WTC11 (cell line): ENCODE data around the gene LNX2. TPM values are rescaled to one million over a fixed set of nuclear protein-coding genes. Genes with fewer than 3 reads are reported as not detected.

Experiments used
- ATAC-seq: fragments of 200-7000 bp; cut with Tn5 transposase; 2 replicates; pipeline ENCODE4 v1.10.0; 2021; ENCODE audit warnings: mild to moderate bottlenecking, moderate library complexity
- CTCF ChIA-PET: fragments of 300-600 bp; sonication (Branson Sonifier 250); formaldehyde crosslinking; loops from one replicate; lab custom pipeline; 2021; ENCODE audit warnings: antibody characterized with exemption; lab: Charles Lee
- POLR2A ChIA-PET: fragments of 350-600 bp; sonication (Branson Sonifier 250); formaldehyde crosslinking; loops from one replicate; lab custom pipeline; 2021; ENCODE audit warnings: antibody characterized with exemption; lab: Charles Lee
- DNase-seq: peaks from one replicate; pipeline ENCODE4 v3.0.0; 2021; ENCODE audit warnings: low spot score
- H3K27ac Mint-ChIP-seq: 2 replicates; pipeline ENCODE4 v1.8.0; 2021; ENCODE audit warnings: mixed read lengths
- H3K27me3 Mint-ChIP-seq: 2 replicates; pipeline ENCODE4 v1.8.0; 2021; ENCODE audit warnings: low read depth, mild to moderate bottlenecking, moderate library complexity, mixed read lengths
- H3K36me3 Mint-ChIP-seq: 2 replicates; pipeline ENCODE4 v1.8.0; 2021; ENCODE audit warnings: mixed read lengths
- H3K4me1 Mint-ChIP-seq: 2 replicates; pipeline ENCODE4 v1.8.0; 2022; ENCODE audit warnings: mixed read lengths
- H3K4me3 Mint-ChIP-seq: 2 replicates; pipeline ENCODE4 v1.8.0; 2021; ENCODE audit warnings: mild to moderate bottlenecking, moderate library complexity, mixed read lengths
- H3K9me3 Mint-ChIP-seq: 2 replicates; pipeline ENCODE4 v1.8.0; 2021; ENCODE audit warnings: mixed read lengths
- AR ChIP-seq: fragments of 250-450 bp; sonication (Bioruptor Pico); IDR thresholded peaks from 2 replicates; pipeline ENCODE4 v1.9.0; 2021; ENCODE audit warnings: mild to moderate bottlenecking
- CBFB ChIP-seq: sonication (generic); formaldehyde crosslinking; IDR thresholded peaks from 2 replicates; pipeline ENCODE4 v1.8.1; 2022; ENCODE audit warnings: mild to moderate bottlenecking, low read depth, missing genetic modification reagents
- CREM ChIP-seq: sonication (generic); formaldehyde crosslinking; IDR thresholded peaks from 2 replicates; pipeline ENCODE4 v1.8.1; 2022; ENCODE audit warnings: mild to moderate bottlenecking, missing genetic modification reagents, moderate library complexity
- E2F4 ChIP-seq: sonication (generic); formaldehyde crosslinking; IDR thresholded peaks from 2 replicates; pipeline ENCODE4 v1.8.1; 2022; ENCODE audit warnings: low read depth, mild to moderate bottlenecking, moderate library complexity, missing genetic modification reagents, borderline replicate concordance
- GRHL2 ChIP-seq: fragments of 250-450 bp; sonication (Bioruptor Pico); IDR thresholded peaks from 2 replicates; pipeline ENCODE4 v1.8.0; 2022; ENCODE audit warnings: mild to moderate bottlenecking, moderate library complexity; ENCODE audit not compliant: insufficient replicate concordance, severe bottlenecking
- HMGA2 ChIP-seq: fragments of 250-450 bp; sonication (Bioruptor Pico); IDR thresholded peaks from 2 replicates; pipeline ENCODE4 v1.4.0; 2021; ENCODE audit warnings: mild to moderate bottlenecking, moderate library complexity
- MAX ChIP-seq: sonication (generic); formaldehyde crosslinking; IDR thresholded peaks from 2 replicates; pipeline ENCODE4 v1.8.0; 2022; ENCODE audit warnings: mild to moderate bottlenecking, missing genetic modification reagents
- NFYB ChIP-seq: sonication (generic); formaldehyde crosslinking; conservative IDR thresholded peaks from 2 replicates; pipeline ENCODE4 v1.8.0; 2022; ENCODE audit warnings: low read depth, missing genetic modification reagents
- NR1H2 ChIP-seq: sonication (generic); formaldehyde crosslinking; IDR thresholded peaks from 2 replicates; pipeline ENCODE4 v1.9.0; 2021; ENCODE audit warnings: mild to moderate bottlenecking, moderate library complexity, missing genetic modification reagents
- NR2C2 ChIP-seq: sonication (generic); formaldehyde crosslinking; IDR thresholded peaks from 2 replicates; pipeline ENCODE4 v1.8.0; 2022; ENCODE audit warnings: mild to moderate bottlenecking, missing genetic modification reagents
- RELA ChIP-seq: sonication (generic); formaldehyde crosslinking; IDR thresholded peaks from 2 replicates; pipeline ENCODE4 v1.8.1; 2022; ENCODE audit warnings: missing genetic modification reagents, mild to moderate bottlenecking, borderline replicate concordance
- SMAD4 ChIP-seq: sonication (generic); formaldehyde crosslinking; IDR thresholded peaks from 2 replicates; pipeline ENCODE4 v1.8.0; 2022; ENCODE audit warnings: mild to moderate bottlenecking, missing genetic modification reagents
- TEAD4 ChIP-seq: sonication (generic); formaldehyde crosslinking; IDR thresholded peaks from 2 replicates; pipeline ENCODE4 v1.8.0; 2022; ENCODE audit warnings: mild to moderate bottlenecking, missing genetic modification reagents
- ZBTB43 ChIP-seq: sonication (generic); formaldehyde crosslinking; IDR thresholded peaks from 2 replicates; pipeline ENCODE4 v1.8.1; 2023; ENCODE audit warnings: mild to moderate bottlenecking, missing genetic modification reagents
- ZMAT4 ChIP-seq: fragments of 250-450 bp; sonication (Bioruptor Pico); IDR thresholded peaks from 2 replicates; pipeline ENCODE4 v1.9.0; 2021; ENCODE audit warnings: mild to moderate bottlenecking
- ZNF121 ChIP-seq: sonication (generic); formaldehyde crosslinking; IDR thresholded peaks from 2 replicates; pipeline ENCODE4 v1.8.0; 2023; ENCODE audit warnings: missing genetic modification reagents
- ZNF281 ChIP-seq: sonication (generic); formaldehyde crosslinking; IDR thresholded peaks from 2 replicates; pipeline ENCODE4 v1.8.0; 2023; ENCODE audit warnings: mild to moderate bottlenecking, missing genetic modification reagents
- ZNF423 ChIP-seq: fragments of 250-450 bp; sonication (Bioruptor Pico); IDR thresholded peaks from 2 replicates; pipeline ENCODE4 v2.1.2; 2022; ENCODE audit warnings: mild to moderate bottlenecking, moderate library complexity
- ZNF532 ChIP-seq: fragments of 250-450 bp; sonication (Bioruptor Pico); IDR thresholded peaks from 2 replicates; pipeline ENCODE4 v1.9.0; 2021; ENCODE audit warnings: mild to moderate bottlenecking, borderline replicate concordance
- ZNF671 ChIP-seq: fragments of 250-450 bp; sonication (Bioruptor Pico); IDR thresholded peaks from 2 replicates; pipeline ENCODE4 v1.8.0; 2021; ENCODE audit warnings: mild to moderate bottlenecking
- total RNA-seq: library from RNA; stranded (reverse); gene quantifications from 3 replicates; pipeline ENCODE4 v1.2.3, GENCODE V29; 2021

LNX2 gene
- total RNA-seq, 1 experiment from 2014 or later, result 10.1 TPM

GRCh38 chr13:27662738-27663470 lies 42.6 kb upstream of the LNX2 start:
- CTCF ChIA-PET, result interaction anchor here (0.7 to 3.7 kb wide), 2 partner anchors 130 to 163 kb away, joined by 3 to 24 read pairs; no protein-coding TSS in a partner anchor
- Mint-ChIP-seq H3K27me3 (no peaks in the 10 kb centered on the region), H3K4me1 (peaks cover 14% of the 10 kb centered on the region), H3K9me3 (no peaks in the 10 kb centered on the region), H3K27ac (no peak overlapping the region), H3K36me3 (peaks cover 7% of the 10 kb centered on the region; the same call in 1 of the 2 replicates), H3K4me3 (no peak overlapping the region)
- TF ChIP-seq ZNF423 (CRISPR knock-in tag) (no peak), NR2C2 (no peak), HMGA2 (CRISPR knock-in tag) (no peak), NFYB (CRISPR knock-in tag) (no peak), MAX (CRISPR knock-in tag) (no peak), ZNF121 (CRISPR knock-in tag) (no peak), NR1H2 (CRISPR knock-in tag) (no peak), E2F4 (CRISPR knock-in tag) (no peak), GRHL2 (CRISPR knock-in tag) (no peak), ZMAT4 (CRISPR knock-in tag) (no peak), CBFB (CRISPR knock-in tag) (no peak), ZNF281 (CRISPR knock-in tag) (no peak), RELA (CRISPR knock-in tag) (no peak), SMAD4 (no peak)
- no peak for DNase-seq
- POLR2A ChIA-PET, result no interaction called here
- no peak for ATAC-seq

GRCh38 chr13:27661017-27661416 lies 40.7 kb upstream of the LNX2 start:
- H3K27ac Mint-ChIP-seq, result no peak overlapping the region
- CTCF ChIA-PET, result interaction anchor here (3.7 kb wide), 1 partner anchor 165 kb away, joined by 24 read pairs; no protein-coding TSS in a partner anchor
- no peak for TF ChIP-seq CREM
- no peak for TF ChIP-seq ZNF671 (CRISPR knock-in tag)
- TF ChIP-seq TEAD4 (CRISPR knock-in tag), result no peak
- no peak for TF ChIP-seq NR2C2
- no peak for TF ChIP-seq ZNF532 (CRISPR knock-in tag)
- no peak for TF ChIP-seq AR (CRISPR knock-in tag)
- TF ChIP-seq ZNF423 (CRISPR knock-in tag), result no peak
- TF ChIP-seq ZBTB43 (CRISPR knock-in tag), result no peak

More at GRCh38 chr13:27661017-27661416, 40.7 kb upstream of the LNX2 start:
- no peaks in the 10 kb centered on the region for H3K27me3 Mint-ChIP-seq
- H3K4me3 Mint-ChIP-seq, result no peak overlapping the region
- peaks cover 3% of the 10 kb centered on the region; the same call in 1 of the 2 replicates for H3K36me3 Mint-ChIP-seq
- H3K9me3 Mint-ChIP-seq, result no peaks in the 10 kb centered on the region
- H3K4me1 Mint-ChIP-seq, result peaks cover 14% of the 10 kb centered on the region
- DNase-seq (no peak), ATAC-seq (no peak)
- POLR2A ChIA-PET, result no interaction called here
